GM12873 (cell line): ENCODE measurements around the gene DACT2.

Experiments used
- TF ChIP-seq, protein P1 (sequence below): IDR thresholded peaks from 2 replicates; pipeline ENCODE4 v1.5.1; 2012; ENCODE audit warnings: low read depth, mild to moderate bottlenecking, moderate library complexity, low read length, control low read depth; ENCODE audit not compliant: insufficient read depth; ENCODE audit errors: missing control alignments

DACT2 gene

DNA sequence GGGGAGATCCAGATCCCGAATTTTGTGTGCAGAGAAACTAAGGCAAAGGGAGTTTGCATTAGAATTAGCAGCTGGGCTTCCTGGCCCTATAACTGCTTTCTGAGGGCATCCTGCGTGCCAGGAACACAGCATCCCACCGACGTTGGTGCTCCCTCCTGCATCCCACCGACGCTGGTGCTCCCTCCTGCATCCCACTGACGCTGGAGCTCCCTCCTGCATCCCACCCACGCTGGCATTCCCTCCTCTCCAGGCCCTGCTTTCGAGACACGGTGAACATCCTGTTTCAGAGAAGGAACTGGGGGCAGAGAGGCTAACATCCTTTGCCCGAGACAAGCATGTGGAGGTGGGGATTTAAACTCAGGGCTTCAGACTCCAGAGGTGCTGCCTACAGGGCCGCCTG, 44.4 kb downstream of the DACT2 start:
- TF ChIP-seq, protein P1, sequence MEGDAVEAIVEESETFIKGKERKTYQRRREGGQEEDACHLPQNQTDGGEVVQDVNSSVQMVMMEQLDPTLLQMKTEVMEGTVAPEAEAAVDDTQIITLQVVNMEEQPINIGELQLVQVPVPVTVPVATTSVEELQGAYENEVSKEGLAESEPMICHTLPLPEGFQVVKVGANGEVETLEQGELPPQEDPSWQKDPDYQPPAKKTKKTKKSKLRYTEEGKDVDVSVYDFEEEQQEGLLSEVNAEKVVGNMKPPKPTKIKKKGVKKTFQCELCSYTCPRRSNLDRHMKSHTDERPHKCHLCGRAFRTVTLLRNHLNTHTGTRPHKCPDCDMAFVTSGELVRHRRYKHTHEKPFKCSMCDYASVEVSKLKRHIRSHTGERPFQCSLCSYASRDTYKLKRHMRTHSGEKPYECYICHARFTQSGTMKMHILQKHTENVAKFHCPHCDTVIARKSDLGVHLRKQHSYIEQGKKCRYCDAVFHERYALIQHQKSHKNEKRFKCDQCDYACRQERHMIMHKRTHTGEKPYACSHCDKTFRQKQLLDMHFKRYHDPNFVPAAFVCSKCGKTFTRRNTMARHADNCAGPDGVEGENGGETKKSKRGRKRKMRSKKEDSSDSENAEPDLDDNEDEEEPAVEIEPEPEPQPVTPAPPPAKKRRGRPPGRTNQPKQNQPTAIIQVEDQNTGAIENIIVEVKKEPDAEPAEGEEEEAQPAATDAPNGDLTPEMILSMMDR: no peak

DNA sequence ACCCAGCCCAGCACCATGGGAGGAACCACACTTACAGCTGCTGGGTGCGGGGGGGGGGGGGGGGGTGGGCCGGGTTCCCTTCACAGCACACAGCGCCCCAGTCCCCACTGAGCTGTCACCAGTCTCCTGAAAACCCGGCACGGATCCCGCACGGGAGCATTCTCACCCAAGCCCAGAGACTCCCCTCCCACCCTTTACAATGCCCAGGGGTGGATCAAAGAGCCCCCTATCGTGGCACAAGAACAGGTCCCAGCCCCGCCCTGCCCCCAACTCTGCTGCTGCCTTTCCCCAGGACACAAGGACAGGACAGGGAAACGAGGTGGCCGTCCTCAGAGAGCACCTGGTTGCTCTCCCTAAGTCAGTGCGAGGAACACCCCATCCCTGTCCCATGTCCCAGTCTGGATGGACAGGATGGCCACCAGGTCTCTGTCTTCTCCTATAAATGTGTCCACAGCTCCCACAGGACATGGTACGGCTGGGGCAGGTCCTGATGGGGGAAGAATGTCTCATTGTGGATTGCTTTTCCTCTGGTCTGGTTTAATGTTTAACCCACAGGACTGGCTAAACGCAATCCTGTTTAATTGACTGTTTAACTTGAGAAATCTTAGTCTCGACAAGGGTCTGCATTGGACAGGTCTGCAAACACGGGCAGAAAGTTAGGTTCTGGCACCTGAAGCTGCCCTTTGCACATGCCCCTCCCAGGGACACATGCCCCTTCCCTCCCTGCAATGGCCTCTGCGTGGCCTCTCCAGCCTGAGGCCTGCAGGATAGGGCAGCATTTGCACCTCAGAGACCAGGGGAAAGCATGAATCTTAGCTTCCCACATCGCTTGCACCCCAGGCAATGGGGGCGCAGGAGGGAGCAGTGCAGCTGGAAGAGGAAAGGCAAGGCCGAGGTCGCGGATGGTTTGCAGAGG, 45.3 kb downstream of the DACT2 start:
- TF ChIP-seq, protein P1: no peak

DNA sequence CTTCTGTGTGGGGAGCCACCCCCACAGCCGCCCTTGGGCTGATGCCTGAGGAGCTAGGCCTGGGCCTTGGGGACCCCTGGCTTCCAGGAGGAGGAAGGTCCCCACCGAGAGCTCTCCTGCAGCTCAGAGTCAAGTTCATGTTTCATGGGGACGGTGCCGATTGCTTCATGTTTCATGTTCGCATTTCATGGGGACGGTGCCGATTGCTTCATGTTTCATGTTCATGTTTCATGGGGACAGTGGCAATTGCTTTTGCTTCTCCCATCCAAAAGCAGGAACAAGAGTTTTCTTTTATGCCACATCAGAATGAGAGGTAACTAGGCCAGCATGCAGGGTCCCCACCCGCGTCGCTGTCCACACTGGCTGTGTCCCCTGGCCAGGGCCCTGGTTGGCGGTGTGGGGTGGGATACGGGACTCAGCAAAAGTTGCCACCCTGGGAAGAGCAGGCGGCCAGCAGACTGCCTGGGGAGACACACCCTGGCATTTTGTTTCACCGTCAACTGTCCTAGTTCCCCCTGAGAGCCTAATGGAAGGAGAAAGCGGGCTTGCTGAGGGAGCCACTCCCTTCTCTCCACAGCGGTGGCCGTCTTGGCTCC, 46.0 kb downstream of the DACT2 start:
- TF ChIP-seq, protein P1: no peak

DNA sequence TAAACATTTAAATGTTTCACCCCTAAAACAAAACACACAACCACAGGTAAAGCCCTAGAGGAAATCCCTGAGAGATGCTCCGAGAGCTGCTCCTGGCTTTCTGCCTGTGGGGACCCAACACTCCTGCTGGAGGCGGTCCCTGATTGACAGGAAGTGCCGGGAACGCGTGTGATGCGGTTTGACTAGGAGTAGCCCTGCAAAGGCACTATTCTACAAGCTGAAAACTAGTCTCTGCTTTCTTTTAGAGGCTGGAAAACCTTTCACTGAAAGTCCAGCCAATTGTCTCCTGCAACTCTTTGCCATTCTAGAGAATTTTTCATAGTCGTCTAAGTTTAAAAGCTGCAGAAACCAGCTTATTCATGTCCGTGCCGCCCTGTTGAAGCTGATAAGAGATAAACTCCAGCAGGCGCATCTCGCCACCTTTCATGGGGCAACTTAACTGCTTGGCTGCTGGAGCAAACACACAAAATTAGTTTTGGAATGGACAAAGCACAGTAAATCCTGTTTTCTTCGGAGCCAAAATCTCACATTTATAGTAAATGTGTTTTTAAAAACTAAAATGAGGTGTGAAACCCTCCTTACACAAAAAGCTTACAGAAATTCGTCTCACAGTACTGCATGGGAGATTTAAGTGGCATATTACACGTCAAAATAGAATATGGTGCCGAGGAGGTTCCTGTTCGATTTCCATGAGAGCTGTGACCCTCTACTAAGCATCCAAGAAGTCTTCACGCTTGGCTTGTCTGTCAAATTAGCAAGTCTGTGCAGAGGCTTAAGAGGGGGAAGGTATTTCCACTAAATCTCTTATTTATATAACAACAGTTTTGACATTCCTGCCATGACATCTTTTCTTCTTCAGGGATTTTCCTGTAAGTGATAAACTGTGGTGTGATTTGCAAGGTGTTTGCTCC, 46.9 kb downstream of the DACT2 start:
- TF ChIP-seq, protein P1: no peak

DNA sequence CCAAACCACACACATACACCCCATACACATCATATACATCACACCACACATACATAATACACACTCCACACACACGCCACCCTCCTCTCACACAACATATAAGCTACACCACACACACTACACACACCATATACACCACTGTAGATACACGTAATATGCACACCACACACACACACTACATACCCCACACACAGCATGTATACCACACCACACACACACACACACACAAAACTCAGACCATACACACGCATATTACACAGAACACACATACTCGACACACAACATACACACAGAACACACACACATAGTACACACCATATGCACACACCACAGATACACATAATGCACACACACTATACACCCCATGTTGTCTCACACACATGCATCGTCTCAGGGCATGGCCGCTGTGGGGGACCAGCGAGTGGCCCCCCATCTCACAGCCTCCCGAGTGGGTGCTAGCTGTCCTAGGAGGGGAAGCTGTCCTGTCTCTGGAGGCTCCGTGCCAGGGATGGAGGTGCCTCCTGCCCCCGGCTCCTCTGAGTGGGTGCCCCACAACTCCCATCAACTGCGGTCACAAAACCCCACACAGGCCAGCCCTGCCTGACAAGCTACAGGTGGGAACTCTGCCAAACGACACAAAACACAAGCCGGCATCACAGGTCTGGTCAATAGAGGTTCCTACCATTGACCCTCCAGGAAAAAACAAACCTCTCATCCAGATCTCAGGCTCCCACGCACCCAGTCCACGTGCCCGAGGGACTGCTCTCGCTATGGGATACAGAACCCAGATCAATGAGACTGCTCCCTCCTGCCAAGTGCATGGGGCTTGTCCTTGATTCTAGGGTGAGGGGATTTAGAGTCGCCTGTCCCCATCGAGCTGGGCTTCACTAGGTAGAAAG, 49.1 kb downstream of the DACT2 start:
- TF ChIP-seq, protein P1: no peak

DNA sequence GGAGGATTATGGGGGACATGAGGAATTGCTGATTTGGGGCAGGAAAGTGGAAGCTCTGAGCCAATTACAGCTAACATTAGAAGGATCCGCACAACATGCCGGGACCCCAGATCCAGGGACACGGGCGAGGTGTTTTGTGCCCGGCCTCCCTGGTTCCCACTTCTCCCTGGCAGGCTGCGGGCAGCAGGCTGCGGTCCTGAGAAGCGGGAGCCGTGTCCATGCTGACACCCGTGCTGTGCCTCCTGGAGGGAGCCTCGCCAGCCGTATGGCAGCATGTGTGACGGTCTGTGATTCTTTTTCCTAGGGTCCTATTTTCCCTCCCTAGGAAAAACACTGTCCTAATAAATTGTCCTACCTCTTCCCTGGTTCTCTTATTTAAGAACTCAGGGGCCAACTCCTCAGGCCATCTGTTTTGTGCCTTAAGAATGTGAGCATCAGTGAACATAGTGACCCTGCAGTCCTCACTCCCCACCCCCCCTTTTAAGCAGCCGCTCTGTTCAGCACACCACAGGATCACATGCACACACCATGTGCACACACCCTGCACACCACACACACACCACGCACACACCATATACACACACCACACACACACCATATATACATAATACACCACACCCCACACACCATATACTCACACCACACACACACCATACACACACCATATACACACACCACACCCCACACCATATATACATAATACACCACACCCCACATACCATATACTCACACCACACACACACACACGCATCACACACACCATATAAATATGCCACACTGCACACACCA, 49.9 kb downstream of the DACT2 start:
- TF ChIP-seq, protein P1: no peak
